ENCODE data around the gene RUSC2.
A peak's percentile ranks its signal among the peaks of the same experiment; 100 is the strongest.

RUSC2 gene, protein sequence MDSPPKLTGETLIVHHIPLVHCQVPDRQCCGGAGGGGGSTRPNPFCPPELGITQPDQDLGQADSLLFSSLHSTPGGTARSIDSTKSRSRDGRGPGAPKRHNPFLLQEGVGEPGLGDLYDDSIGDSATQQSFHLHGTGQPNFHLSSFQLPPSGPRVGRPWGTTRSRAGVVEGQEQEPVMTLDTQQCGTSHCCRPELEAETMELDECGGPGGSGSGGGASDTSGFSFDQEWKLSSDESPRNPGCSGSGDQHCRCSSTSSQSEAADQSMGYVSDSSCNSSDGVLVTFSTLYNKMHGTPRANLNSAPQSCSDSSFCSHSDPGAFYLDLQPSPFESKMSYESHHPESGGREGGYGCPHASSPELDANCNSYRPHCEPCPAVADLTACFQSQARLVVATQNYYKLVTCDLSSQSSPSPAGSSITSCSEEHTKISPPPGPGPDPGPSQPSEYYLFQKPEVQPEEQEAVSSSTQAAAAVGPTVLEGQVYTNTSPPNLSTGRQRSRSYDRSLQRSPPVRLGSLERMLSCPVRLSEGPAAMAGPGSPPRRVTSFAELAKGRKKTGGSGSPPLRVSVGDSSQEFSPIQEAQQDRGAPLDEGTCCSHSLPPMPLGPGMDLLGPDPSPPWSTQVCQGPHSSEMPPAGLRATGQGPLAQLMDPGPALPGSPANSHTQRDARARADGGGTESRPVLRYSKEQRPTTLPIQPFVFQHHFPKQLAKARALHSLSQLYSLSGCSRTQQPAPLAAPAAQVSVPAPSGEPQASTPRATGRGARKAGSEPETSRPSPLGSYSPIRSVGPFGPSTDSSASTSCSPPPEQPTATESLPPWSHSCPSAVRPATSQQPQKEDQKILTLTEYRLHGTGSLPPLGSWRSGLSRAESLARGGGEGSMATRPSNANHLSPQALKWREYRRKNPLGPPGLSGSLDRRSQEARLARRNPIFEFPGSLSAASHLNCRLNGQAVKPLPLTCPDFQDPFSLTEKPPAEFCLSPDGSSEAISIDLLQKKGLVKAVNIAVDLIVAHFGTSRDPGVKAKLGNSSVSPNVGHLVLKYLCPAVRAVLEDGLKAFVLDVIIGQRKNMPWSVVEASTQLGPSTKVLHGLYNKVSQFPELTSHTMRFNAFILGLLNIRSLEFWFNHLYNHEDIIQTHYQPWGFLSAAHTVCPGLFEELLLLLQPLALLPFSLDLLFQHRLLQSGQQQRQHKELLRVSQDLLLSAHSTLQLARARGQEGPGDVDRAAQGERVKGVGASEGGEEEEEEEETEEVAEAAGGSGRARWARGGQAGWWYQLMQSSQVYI (N-terminal part only)

DNA sequence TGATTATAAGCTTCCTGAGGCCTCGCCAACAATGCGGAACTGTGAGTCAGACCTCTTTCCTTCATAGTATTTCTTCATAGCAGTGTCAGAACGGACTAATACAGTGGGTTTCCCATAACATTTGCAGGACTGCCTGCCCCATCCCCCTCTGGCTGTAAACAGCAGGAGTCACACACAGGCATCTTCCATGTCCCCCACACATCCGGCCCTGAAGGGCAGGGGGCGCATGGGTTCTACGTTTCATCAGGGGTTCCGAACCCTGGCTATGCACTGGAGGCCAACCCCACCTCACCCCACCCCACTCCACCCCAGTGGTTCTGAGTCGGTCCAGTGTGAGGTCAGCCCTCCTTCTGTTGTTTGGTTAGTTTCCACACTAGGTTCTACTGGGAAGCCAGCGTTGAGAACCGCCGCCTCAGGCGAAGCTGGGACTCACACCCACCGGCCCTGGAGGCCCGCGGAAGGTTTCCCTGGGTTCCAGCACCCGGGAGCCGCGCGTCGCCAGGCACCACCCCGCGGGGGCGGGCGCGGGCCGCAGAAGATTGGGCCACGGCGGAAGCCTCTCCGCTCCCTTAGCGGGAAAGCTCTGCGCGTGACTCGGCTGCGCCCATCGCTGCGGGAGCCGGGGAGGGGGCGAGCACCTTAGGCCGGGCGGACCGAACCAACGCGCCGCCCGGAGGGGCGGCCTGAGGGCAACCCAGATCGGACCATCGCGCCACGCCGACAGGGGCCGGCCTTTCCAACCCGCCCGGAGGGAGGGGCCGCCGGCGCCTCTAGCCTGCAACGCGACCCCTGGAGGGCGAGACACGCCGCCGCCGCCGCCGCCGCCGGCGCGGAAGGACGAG lies at the start of gene RUSC2:
Gene RUSC2 (plus strand): TSS at position 799 of the 842 bp plus-strand sequence. CDS start 56,411 bp downstream, outside the sequence.
- DNase-seq: peak; percentile 85

DNA sequence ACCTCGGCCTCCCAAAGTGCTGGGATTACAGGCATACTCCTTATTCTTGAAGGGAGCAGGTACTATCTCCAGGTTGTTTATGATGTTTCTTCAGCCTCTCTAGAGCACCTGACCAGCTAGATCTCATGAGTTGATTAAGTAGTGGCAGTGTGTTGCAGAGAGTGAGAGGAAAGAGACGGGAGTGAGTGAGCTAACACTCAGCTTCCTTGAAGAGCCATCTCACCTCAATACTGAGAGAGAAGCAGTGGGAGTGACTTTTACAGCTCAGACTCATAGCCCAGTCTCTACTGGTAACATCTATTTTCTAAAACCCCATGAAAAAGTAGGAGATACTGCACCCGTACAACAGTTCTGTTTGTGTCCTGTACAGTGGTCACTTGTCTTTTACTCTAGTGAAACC lies 43.9 kb upstream of the RUSC2 start:
- DNase-seq: no peak

DNA sequence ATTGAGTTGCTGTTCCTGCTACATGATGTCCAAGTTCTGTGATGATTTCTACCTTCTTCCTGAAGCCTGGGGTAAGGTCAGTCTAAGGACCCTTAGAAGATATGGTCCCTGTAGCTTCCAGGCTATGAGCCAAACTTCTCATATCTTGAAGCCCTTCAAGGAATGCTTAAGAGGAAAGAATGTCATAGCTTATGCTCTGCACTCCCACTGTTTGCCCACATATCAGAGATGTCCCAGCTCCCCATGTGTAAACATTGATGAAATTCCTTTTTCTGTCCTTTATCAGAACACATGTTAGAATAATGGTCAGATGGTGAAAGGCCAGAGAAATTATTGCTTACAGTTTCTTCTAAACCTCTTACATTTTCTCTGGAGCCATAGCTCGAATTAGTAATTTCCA lies 41.4 kb upstream of the RUSC2 start:
- DNase-seq: no peak

DNA sequence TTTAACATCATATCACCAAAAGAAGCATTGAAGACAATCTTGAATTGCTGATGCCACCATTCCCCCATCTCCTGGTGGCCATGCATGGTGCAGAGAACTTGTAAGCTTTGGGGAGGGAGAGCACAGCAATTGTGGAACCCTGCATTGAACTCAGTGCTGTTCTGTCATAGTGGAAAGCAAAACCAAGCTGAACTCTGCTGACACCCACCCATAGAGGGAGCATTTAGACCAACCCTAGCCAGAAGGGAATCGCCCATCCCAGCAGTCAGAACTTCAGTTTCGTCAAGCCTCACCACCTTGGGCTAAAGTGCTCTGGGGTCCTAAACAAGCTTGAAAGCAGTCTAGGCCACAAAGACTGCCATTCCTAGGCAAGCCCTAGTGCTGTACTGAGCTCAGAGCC lies 37.4 kb upstream of the RUSC2 start:
- no peak for DNase-seq

DNA sequence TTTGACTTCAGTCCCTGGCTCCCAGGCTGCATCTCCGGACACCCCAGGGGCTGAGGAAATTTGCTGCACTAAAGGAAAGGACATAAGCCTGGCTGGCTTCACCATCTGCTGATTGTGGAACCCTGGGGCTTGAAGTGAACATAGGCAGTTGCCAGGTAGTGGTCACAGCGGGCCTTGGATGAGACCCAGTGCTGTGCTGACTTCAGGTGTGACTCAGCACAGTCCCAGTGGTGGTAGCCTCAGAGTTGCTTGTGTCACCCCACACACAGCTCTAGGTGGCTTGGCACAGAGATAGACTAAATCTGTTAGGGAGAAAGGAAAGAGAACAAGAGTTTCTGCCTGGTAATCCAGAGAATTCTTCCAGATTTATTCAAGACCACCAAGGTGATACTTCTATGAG lies 36.1 kb upstream of the RUSC2 start:
- no peak for DNase-seq

DNA sequence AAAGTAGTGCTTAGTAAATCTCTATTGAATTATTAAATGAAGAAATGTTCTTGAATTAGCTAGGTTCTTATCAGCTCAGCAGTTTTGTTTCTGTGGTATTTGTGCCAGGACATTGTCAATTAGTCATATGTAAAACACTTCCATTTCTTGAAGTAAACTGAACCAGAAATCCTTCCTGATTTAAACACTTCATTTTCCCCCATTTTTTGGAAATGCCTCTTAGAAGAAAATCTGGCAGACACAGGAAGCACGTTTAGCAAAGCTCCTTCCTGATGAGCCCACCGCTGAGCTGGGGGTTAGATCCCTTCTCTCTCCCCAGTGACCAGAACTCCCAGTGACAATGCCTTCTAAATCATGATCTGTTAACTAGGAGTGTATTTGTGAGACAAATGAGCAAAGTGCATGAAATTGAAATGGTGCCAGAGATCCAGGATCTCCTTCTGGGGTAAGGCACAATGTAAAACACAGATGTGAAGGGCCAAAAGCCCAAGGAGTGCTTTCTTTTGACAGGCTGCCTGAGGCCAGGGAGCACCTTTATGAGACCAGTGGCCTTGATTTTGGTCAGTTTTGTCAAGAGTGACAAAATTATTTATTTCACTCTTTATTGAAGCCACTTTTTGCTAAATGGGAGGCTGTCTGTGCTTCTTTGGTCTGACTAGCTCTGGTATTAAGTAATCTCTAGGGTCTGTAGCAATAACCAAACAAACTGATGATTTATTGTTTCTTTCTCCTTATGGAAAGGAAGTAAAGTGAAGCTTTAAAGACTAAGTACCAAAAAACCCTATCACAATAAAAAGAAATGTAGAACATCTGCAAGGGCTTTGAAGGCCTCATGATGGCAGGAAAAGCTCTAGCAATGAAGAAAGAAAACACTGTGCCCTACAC lies 25.5 kb upstream of the RUSC2 start:
- DNase-seq: no peak

DNA sequence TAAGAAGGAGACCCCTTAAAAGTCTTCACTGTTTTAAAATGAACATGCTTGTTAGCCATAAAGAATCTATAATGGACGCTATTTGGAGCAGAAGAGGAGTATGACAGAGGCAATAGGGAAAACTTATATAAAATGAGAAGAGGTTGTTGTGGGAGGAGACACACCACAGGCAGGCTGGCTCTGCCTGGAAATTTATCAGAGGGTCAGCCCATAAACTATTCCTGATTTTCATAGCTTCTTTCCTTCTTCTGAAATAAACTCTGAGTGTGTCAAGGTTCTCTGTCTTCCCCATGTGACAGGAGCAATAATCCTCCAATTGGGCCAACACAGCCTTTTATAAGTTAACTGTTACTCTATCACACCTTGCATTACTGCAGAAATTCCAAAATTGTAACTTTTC lies 19.6 kb upstream of the RUSC2 start:
- DNase-seq: no peak

DNA sequence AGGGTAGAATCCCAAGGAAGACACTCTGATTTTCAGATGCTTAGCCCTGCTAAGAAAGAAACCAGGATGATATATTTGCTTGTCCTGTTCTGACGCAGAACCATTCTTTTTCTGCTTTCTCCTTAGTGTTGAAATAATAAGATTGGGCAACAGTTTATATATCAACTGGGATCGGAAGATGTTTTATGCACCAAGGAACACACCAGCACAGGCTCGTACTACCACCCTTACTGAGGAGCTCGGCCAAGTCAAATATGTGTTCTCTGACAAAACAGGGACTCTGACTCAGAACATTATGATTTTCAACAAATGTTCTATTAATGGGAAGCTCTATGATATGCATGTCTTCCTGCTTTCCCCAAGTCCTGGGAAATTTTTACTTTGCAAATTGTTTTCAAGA lies 19.0 kb upstream of the RUSC2 start:
- DNase-seq: no peak

DNA sequence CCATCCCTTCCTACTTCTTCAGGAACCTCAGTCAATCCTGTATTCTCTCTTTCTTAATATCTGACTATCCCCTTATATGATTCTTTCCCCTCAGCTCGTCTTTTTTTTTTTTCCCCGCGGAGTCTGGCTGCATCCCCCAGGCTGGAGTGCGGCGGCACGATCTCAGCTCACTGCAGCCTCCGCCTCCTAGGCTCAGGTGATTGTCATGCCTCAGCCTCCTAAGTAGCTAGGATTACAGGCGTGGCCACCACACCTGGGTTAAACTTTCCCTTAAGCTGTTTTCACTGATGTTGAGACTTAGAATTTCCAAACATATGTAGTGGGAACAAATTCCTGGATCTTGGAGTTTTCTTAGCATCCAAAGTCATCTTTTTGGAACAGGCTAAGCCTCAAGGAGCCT lies 13.3 kb upstream of the RUSC2 start:
- no peak for DNase-seq

DNA sequence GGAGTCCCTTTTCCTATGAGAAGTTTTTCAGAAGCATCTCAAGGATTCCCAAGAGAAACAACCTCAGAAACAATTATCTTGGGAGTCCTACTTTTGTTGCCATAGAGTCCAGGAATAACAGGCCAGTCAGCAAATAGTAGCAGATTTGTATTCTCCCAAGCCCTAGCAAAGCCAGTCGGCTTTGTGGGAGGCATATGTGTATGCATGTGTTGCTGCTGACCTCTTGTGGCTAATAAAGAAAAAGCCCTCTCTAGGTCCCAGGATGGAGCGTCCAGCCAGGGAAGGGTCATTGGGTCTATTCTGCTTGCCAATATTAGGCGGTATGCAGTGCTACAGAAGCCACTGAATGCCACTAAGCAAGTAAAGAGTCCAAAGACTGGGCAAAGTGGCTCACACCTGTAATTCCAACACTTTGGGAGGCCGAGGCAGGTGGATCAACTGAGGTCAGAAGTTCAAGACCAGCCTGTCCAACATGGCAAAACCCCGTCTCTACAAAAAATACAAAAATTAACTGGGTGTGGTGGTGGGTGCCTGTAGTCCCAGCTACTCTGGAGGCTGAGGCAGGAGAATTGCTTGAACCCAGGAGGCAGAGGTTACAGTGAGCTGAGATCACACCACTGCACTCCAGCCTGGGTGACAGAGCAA lies 12.6 kb upstream of the RUSC2 start:
- DNase-seq: peak; percentile 33

DNA sequence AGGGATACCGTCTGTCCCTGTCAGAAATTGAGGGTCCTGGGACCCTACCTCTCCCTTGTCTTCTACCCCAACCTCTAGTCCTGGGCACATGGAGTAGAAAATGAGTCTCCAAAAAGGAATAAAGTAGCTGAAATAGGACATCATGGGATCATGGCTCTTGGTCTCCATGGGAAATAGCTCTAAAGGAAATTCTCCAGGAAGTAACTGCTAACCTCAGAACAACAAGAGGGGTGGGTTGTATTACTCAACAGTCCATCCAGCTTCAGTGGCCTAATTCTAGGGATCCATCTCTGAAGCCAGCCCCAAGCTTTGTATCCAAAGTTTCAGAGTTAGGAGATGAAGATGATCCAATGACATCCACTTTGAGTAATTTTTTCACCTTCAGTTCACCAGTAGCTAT lies 11.0 kb upstream of the RUSC2 start:
- no peak for DNase-seq

DNA sequence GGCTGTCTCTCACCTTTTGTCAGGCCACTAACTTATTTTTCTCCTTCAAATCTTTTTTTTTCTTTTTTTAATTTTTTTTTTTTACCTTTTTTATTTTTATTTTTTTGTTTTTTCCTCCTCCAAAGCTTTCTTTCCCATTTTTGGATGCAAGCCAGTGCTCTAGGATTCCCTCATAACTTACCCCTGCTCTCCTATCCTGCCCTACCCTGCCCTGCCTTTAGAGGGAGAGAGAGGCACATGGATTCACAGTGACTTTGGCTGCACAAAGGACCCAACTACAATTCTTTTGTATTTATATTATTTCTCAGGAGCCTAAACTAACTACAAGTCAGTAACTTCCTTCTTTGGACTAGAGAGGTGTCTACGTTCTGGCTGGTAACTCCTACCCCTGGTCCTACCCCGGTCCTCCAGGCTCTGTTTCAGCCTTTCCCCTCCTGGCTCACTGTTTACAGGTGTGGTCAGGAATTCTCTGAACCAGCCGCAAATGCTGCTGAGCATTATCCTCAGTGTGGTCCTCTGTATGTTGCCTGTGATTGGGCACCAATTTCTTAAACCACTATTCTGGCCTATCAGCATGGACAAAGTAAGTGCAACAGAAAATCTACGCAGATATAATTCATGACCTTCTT lies 8.4 kb upstream of the RUSC2 start:
- peak; percentile 26 for DNase-seq

DNA sequence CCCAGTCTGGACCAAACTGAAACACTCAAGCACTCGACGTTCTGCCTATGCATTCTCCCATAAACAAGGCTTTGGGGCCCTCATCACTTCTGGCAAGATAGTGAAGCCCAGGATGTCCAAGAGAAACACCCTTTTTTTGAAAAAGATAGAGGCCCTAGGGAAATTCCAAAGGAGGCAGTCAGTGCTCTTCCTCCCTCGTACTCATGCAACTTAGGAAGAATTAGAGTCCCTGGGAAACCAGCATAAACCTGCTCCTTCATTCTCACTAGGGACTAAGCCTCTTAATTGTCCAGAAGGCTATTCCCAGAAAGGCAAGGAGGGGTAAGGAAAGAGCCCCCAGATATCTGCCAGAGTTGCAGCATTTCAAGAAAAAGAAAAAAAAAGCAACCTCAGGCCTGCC lies 7.8 kb upstream of the RUSC2 start:
- DNase-seq: peak; percentile 45

DNA sequence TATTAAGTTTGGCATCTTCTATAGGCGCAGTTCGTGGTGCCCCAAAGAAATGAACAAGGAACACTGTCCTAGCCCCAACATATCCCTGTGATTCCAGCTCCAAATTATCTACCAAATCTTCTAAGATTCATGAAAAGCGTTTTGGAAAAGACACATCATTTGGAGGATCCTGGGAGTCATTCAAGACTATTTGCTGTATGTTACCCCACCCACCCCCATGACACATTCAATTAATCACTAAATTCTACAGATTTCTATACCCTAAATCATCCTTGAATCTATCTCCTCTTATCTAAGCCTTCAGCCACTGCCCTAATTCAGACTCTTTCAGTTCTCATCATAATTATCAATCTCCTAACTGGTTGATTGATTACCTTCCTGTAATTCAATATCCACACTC lies 5.5 kb upstream of the RUSC2 start:
- no peak for DNase-seq

DNA sequence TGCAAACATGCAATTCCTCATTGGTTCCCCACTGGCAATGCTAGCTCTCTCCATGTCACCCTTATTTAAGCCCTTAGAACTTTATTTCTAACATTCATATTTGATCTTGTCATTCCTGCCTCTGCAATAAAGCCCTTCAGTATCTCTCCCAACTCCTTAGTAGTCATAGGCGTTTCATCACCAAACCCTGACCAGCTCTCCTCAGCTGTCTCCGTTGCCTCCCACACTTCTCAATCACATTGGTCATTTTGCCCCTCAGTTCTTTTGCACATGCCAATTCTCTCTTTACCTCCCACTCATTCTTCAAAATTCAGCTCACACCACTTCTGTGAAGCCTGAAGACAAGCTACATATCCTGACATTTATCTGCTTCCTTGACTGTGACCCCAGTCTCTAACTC lies 2.8 kb upstream of the RUSC2 start:
- DNase-seq: peak; percentile 37

DNA sequence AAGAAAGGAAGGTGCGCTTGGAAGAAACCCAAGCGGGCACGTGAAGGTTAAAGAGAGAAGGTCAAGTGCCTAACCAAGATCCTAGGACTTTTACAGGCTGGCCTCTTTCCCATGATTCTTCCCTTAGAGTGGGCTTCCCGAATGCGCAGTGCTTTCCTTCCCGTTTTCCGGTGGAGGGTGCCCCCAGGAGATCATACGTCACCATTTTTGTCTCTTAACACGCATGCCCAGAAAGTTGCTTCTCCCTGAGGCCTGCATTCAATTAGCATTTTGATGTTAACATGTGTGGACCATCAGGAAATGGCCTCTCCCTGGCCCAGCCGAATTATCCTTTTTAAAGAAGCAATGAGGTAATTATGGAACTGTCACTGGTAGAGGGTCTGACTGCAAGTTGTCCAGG lies 1.9 kb upstream of the RUSC2 start:
- no peak for DNase-seq

DNA sequence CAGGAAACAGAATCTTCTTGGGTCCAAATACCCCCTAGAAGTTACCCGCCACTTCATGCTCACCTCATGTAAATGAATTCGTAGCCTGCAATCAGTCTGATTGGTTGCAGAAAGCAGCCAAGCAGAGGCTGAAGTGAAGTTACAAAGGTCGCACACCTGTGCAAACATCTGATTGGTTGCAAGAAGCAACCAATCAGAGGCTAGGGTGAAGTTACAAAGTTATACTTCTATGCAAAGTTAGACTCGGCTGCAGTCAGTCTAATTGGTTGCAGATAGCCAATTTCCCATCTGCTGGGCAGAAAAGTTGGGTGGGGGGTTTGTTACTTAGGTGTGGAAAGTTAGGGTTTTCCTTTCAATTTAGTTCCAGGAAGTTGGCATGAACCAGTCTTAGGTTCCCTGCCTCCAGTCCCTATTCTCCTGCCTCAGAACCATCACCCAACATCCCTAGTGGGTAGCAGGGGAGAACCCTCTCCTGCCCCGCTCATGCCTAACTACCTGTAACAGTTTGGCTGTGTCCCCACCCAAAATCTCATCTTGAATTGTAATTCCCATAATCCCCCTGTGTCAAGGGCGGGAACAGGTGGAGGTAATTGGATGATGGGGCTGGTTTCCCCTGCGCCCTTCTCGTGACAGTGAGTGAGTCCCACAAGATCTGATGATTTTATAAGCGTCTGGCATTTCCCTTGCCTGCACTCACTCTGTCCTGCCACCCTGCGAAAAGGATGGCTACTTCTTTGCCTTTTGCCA lies 1.2 kb upstream of the RUSC2 start:
- no peak for DNase-seq

DNA sequence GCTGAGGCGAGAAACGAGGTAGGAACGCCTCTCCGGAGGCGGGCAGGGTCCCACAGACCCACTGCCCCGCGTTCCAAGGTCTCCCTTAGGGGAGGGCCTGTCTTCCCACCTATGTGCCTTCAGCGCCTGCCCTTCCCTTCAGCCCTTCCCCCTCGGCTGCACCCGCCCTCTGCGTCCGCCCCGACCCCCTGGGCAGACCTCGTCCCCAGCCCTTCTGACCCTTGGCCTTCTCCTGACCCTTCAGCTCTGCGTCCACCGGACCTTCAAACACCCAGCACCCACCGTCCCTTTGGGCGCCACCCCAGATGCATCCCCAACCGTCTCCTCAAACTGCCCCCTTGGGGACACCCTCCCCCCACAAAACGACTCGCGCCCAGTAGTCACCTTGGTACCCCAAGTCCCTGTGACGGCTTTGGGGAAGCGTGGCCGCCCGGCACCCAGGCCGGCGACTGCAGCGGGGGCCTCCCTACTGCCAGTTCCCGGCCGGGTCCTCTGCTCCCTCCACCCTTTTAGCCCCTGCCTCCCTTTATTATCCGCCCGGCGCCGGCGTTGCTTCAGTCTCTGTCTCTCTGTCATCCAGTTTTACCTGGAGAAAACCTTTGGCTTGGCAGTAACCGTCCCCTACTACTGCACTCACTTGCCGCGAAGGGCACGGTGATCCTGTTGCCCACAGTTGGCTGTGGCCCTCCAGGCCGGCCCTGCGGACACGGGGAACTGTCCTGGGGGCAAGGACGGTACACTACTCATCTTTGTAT lies 421 bp downstream of the RUSC2 start:
- no peak for DNase-seq

Measured in NCI-H226 (cell line).